HUDEP-2 (cell line): ENCODE results near the gene CAMLG.
A peak's percentile ranks its signal among the peaks of the same experiment; 100 is the strongest.
"Not testable (repeated sequence)": the region's sequence is repeated elsewhere in the genome, so short reads cannot be mapped to it uniquely, and the experiment has no call there.

Experiments
- DNase-seq, 76 experiments: peaks; one replicate each; lab custom pipeline; 2025; ENCODE audit not compliant: unreplicated experiment in 76 of 76; lab: John Stamatoyannopoulos, UW

CAMLG gene

GRCh38 chr5:134738133-134738962, at the start of gene CAMLG:
Gene CAMLG (plus strand): TSS chr5:134738548. CDS start chr5:134738621, 73 bp downstream.
- peak in 75 of 76 experiments; percentile 30 to 97 (median 93) for DNase-seq

DNA sequence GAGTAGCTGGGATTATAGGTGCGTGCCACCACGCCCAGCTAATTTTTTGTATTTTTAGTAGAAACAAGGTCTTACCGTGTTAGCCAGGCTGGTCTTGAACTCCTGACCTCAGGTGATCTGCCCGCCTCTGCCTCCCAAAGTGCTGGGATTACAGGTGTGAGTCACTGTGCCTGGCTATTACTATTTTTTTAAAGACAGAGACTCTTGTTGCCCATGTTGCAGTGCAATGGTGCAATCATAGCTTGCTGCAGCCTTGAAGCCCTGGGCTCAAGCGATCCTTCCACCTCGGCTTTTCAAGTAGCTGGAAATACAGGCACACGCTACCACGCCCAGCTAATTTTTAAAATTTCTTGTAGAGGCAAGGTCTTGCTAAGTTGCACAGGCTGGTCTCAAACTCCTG, 48.2 kb upstream of the CAMLG start:
- DNase-seq: not testable (repeated sequence)

GRCh38 chr5:134692722-134693121, 45.6 kb upstream of the CAMLG start:
- no peak for DNase-seq

- no peak for DNase-seq
Observed at GRCh38 chr5:134708301-134708700, 30.0 kb upstream of the CAMLG start.

GRCh38 chr5:134714120-134714519, 24.2 kb upstream of the CAMLG start:
- DNase-seq: peak in 20 of 76 experiments; percentile 2 to 90 (median 40)

DNA sequence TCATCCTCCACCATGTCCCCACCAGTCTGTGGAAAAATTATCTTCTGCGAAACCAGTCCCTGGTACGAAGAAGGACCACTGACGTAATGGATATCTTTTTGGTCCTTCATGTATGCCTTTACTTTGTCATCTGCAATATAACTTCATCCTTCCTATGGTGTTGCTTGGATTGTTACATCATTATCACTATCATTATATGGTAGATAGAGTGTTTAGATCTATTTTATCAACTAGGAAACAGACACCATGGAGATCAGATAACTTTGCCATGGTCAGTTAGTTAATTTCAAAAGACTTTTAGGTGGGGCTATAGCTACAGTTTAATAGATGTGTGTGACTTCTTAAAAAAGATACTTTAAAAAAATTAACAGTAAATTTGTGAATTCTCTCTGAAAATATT, 23.8 kb upstream of the CAMLG start:
- DNase-seq: peak in 5 of 76 experiments; percentile 16 to 67 (median 20)

GRCh38 chr5:134715466-134715865, 22.9 kb upstream of the CAMLG start:
- peak in 3 of 76 experiments; percentile 4 to 25 (median 9) for DNase-seq

- DNase-seq: no peak
Observed at GRCh38 chr5:134724872-134725271, 13.5 kb upstream of the CAMLG start.

DNA sequence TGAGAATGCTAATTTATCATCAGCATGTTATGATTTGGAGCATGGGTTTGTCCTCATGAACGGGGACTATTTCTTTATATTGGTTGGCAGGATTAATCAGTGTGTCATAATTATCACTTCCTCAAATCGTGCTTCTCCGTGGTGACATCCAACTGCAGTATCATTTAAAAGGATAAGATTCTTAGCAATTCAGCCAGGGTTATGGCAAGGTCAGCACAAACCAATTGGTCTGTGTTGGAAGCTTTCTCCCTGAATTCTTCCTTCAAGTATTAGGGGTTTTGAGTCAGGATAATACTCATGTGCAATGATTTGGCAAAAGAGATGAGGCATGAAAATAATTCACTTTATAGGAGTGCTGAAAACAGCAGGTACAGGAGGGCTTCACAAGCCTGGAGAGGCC, 5.5 kb upstream of the CAMLG start:
- DNase-seq: no peak

GRCh38 chr5:134735243-134735642, 3.1 kb upstream of the CAMLG start:
- DNase-seq: no peak

- DNase-seq: no peak
Observed at GRCh38 chr5:134736173-134736812, 2.1 kb upstream of the CAMLG start.

GRCh38 chr5:134738963-134739661, 764 bp downstream of the CAMLG start:
- DNase-seq: peak in 49 of 76 experiments; percentile 4 to 66 (median 36)

- DNase-seq: no peak
Observed at GRCh38 chr5:134741052-134741451, 2.7 kb downstream of the CAMLG start.

GRCh38 chr5:134742134-134742533, 3.8 kb downstream of the CAMLG start:
- DNase-seq: no peak

DNA sequence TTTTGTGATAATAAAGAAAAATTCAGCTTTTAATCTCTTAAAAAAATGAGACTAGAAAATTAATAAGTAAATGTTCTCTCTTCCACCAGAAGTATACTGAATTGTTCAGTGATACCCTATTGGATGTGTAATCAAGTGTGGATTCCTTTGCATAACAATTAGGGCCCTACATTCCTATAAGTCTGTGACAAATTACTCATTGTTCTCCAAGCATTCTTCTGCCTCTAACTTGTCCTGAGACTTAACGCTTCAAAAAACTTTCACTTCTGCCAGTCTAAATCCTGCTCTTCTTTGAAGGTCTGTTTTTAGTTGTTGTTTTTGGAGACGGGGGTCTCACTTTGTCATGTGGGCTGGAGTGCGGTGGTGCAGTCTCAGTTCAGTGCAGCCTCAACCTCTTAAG, 11.1 kb downstream of the CAMLG start:
- no peak for DNase-seq

DNA sequence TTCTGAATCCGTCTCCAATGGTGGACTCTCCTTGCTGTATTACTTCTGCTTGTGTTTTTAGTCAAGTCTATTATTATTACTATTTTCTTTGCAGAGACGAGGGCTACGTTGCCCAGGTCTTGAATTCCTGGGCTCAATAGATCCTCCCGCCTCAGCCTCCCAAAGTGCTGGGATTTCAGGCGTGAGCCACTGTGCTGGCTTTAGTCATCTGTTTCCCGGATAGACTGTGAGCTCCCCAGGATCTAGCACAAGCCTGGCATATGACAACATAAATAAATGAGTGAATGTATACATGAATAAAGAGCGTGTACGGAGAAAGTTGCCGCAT, 19.8 kb downstream of the CAMLG start:
- no peak for DNase-seq

GRCh38 chr5:134758504-134759341, 20.4 kb downstream of the CAMLG start, which contains the start of gene DDX46:
Gene DDX46 (plus strand): TSS chr5:134758779. CDS start chr5:134758939, 160 bp downstream.
- peak in 75 of 76 experiments; percentile 34 to 95 (median 89) for DNase-seq

DNA sequence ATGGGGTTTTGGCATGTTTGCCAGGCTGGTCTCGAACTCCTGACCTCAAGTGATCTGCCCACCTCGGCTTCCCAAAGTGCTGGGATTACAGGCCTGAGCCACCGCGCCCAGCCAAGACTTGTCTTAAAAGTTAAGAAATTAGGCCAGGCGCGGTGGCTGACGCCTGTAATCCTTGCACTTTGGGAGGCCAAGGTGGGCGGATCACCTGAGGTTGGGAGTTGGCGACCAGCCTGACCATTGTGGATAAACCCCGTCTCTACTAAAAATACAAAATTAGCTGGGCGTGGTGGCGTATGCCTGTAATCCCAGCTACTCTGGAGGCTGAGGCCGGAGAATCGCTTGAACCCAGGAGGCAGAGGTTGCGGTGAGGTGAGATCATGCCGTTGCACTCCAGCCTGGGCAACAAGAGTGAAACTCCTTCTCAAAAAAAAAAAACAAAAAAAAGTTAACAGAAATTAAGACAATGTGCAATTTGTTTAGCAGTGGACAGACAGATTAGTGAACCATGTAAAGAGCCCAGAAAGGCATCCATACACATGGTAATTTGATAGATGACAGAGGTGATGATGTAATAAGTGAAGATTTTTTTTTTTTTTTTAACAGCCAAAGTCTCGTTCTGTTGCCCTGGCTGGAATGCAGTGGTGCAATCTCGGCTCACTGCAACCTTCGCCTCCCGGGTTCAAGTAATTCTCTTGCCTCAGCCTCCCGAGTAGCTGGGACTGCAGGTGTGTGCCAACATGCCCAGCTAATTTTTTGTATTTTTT, 29.4 kb downstream of the CAMLG start:
- not testable (repeated sequence) for DNase-seq

- DNase-seq: no peak
Observed at GRCh38 chr5:134769206-134769605, 30.9 kb downstream of the CAMLG start.
